Tibial nerve (tissue), 4 donors: Measurements from ENCODE around the gene PITPNM3.

Source experiments
- CTCF ChIP-seq, 5 experiments: fragments of 200-600 bp in 3 of 5; fragments of 450-650 bp in 2 of 5; sonication (generic) in 3 of 5; IDR thresholded peaks; one replicate each; pipeline ENCODE4 v1.5.1; 2016 to 2019; ENCODE audit warnings: antibody characterized with exemption in 5 of 5, mild to moderate bottlenecking in 3 of 5, moderate library complexity in 2 of 5
- EP300 ChIP-seq, 2 donors: sonication (generic); formaldehyde crosslinking; IDR thresholded peaks; one replicate each; pipeline ENCODE4 v1.6.1; 2017; ENCODE audit warnings: antibody characterized with exemption in 2 of 2, mild to moderate bottlenecking in 1 of 2

- TF ChIP-seq EP300 (IDR thresholded peaks at IDR 0.05) (no peak), CTCF (IDR thresholded peaks at IDR 0.05) (no peak)
These were observed 62.0 kb downstream of the PITPNM3 start for GRCh38 chr17:6494239-6494941.
